Retinal pigment epithelial cell (primary cell): Measurements from ENCODE around the gene ARMC9.

Experiments used
- DNase-seq: peaks from one replicate; pipeline ENCODE4 v3.0.0-alpha.2; 2010; ENCODE audit warnings: low read depth
- H3K4me3 ChIP-seq: 2 replicates; pipeline ENCODE4 v1.5.1; 2011; ENCODE audit warnings: mild to moderate bottlenecking, low read length, control low read depth, moderate library complexity
- TF ChIP-seq, protein P1 (sequence below): conservative IDR thresholded peaks from 2 replicates; pipeline ENCODE4 v1.5.1; 2011; ENCODE audit warnings: low read depth, low read length, control low read depth, inconsistent platforms

ARMC9 gene

DNA sequence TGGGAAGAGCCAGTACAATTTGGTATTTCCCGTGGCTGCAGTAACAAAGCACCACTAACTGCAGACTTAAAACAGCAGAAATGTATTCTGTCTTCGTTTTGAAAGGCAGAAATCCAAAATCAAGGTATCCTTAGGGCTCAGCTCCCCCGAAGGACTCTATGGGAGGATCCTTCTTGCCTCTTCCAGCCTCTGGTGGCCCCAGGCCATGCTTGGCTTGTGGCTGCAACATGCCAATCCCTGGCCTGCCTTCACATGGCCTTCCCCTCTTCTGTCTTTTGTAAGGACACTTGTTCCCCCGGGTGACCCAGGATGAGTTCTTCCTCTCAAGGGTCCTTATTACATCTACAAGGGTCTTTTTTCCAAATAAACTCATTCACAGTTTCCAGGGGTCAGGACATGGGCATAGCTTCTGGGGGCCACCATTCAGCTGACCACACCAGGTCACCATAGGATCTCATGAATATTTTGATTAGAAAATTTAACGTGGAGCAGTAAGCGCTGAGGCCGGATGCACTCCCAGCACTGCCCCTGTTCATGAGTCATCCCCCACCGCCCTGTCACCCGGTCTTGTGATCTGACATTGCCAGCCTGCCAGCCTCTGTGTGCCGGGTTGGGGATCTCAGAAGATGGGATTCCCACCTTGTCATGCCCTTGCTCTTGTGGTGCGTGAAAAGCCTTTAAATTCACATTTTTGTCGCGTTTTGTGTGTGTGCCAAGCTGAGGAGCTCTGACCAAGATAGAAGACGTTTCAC lies 135.9 kb downstream of the ARMC9 start:
- DNase-seq: peak; percentile 42
- H3K4me3 ChIP-seq: no peak overlapping the region
- TF ChIP-seq, protein P1, sequence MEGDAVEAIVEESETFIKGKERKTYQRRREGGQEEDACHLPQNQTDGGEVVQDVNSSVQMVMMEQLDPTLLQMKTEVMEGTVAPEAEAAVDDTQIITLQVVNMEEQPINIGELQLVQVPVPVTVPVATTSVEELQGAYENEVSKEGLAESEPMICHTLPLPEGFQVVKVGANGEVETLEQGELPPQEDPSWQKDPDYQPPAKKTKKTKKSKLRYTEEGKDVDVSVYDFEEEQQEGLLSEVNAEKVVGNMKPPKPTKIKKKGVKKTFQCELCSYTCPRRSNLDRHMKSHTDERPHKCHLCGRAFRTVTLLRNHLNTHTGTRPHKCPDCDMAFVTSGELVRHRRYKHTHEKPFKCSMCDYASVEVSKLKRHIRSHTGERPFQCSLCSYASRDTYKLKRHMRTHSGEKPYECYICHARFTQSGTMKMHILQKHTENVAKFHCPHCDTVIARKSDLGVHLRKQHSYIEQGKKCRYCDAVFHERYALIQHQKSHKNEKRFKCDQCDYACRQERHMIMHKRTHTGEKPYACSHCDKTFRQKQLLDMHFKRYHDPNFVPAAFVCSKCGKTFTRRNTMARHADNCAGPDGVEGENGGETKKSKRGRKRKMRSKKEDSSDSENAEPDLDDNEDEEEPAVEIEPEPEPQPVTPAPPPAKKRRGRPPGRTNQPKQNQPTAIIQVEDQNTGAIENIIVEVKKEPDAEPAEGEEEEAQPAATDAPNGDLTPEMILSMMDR: no peak

DNA sequence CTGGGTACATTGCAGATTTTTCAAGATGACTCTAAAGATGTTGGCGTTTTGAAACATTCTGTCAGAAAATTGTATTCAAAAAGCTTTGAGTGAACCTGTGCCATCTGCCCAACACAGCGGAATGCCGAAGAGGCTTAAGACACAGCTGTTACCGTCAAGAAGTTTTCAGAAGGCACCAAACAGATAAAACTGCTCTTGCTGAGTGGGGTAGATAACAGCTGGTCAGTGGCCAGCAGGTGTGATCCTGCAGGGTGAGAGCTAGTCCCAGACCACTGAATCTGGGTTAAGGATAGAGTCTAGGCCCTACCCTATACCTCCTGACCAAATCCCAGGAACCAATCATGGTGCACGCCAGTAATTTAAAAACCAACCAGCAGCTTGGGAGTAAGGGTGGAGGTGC lies 136.6 kb downstream of the ARMC9 start:
- TF ChIP-seq, protein P1: no peak
- DNase-seq: no peak
- no peak overlapping the region for H3K4me3 ChIP-seq

DNA sequence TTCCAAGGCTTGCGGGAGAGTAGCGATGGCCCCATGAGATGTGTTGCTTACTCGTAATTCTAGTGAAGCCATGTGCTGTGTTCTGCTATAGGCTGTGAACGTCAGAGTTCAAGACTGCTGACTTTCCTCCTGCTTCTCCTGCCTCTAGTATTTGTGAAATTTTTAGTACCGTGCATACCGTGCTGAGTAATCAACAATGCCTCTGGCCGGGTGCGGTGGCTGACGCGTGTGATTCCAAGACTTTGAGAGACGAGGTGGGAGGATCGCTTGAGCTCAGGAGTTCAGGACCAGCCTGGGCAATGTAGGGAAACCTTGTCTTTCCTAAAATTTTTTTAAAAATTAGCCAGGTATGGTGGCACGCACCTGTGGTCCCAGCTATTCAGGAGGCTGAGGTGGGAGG lies 137.2 kb downstream of the ARMC9 start:
- TF ChIP-seq, protein P1: no peak
- H3K4me3 ChIP-seq: no peak overlapping the region
- no peak for DNase-seq

DNA sequence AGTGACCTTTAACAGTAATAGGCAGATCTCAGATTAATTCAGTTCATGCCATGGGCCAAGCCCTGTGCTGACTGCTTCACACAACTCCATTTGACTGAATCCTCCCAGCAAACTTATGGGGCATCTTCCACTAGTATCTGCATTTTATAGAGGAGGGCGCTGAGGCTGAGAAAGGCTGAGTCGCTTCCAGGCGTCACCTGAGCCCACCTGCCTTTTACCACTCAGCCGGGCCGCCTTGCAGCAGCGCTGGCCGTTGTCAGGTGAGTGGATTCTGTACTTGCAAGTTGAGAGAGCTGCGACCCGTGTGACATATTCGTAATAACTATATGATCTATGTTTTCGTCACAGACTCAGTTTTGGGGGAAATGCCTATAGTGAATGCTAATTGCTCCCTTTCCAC lies 137.8 kb downstream of the ARMC9 start:
- H3K4me3 ChIP-seq: no peak overlapping the region
- TF ChIP-seq, protein P1: no peak

DNA sequence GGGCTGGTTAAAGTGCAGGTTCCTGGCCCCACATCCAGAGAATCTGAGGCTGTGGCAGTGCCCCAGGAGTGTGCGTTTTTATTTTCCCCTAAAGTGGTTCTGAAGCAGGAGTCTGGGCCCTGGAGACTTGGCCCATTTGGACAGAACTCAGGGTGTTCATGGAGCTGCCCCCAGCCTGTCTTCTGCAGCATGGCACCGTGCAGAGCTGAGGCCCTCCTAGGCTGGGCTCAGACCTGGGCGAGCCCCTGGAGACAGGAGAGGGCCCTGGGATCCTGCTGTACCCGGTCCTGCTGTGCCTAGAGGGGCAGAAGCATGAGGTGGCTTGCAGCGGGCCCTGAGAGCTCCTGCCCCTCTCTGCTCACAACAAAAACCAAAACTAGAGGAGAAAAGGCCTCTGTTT lies 138.3 kb downstream of the ARMC9 start:
- no peak for DNase-seq
- H3K4me3 ChIP-seq: no peak overlapping the region
- TF ChIP-seq, protein P1: no peak

More for the DNA sequence above, 137.8 kb downstream of the ARMC9 start:
- no peak for DNase-seq

DNA sequence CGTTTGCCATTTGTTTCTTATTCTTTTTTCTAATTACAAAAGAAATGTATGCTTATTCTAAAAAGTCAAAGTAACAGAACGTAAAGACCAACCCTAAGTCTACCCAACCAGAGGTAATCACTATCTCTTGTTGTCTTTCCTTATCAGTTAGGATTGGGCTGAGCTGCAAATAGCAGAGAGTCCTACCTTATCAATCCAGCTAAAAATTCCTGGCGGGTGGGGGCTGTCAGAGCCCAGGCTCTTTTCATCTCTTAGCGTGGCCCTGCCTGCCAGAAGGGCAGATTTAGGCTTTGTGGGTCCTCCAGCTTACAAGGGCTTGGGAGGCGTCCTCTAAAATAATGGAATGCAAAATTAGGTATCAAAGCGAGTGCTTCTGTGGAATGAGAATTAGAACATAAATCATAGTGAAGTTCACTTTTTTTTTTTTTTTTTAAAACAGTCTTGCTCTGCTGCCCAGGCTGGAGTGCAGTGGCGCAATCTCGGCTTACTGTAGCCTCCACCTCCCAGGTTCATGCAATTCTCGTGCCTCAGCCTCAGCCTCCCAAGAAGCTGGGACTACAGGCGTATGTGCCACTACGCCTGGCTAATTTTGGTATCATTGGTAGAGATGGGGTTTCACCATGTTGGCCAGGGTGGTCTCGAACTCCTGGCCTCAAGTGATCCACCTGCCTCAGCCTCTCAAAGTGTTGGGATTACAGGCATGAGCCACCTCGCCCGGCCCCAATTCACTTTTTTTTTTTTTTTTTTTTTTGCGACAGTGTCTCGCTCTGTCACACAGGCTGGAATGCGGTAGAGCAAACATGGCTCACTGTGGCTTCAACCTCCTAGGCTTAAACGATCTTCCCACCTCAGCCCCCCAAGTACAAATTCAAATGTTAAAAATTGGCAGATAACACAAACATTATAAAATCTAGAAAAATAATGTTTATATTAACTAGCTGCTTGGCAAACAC lies 139.7 kb downstream of the ARMC9 start:
- TF ChIP-seq, protein P1: no peak
- DNase-seq: no peak
- H3K4me3 ChIP-seq: no peak overlapping the region
